K562 (cell line): Measurements from ENCODE around the gene EFEMP2. TPM values are rescaled to one million over a fixed set of nuclear protein-coding genes. Genes with fewer than 3 reads are reported as not detected.

ENCODE experiments used
- CBFA2T3 ChIP-seq: fragments of 450-650 bp; IDR thresholded peaks from 2 replicates; pipeline ENCODE4 v1.6.1; 2017
- CC2D1A ChIP-seq: fragments of 450-650 bp; IDR thresholded peaks from 2 replicates; pipeline ENCODE4 v1.6.1; 2017; ENCODE audit warnings: mild to moderate bottlenecking
- ETV5 ChIP-seq: sonication (generic); formaldehyde crosslinking; IDR thresholded peaks from 2 replicates; pipeline ENCODE4 v1.4.0; 2020; ENCODE audit warnings: low read depth, mild to moderate bottlenecking, missing genetic modification reagents
- GATAD2B ChIP-seq: fragments of 450-650 bp; IDR thresholded peaks from 2 replicates; pipeline ENCODE4 v1.6.1; 2017; ENCODE audit warnings: mild to moderate bottlenecking, borderline replicate concordance
- KAT2B ChIP-seq: IDR thresholded peaks from one replicate; pipeline ENCODE4 v1.6.1; 2012; ENCODE audit warnings: low read depth, mild to moderate bottlenecking, control low read depth, inconsistent platforms, low read length, moderate library complexity
- MXI1 ChIP-seq: IDR thresholded peaks from 2 replicates; pipeline ENCODE4 v1.6.1; 2011; ENCODE audit warnings: low read depth, mild to moderate bottlenecking, improper control_type of control experiment, low read length
- NFXL1 ChIP-seq: fragments of 450-650 bp; formaldehyde crosslinking; IDR thresholded peaks from 2 replicates; pipeline ENCODE4 v1.4.0; 2021; ENCODE audit warnings: mild to moderate bottlenecking
- PCBP2 ChIP-seq: fragments of 200-400 bp; formaldehyde crosslinking; IDR thresholded peaks from 2 replicates; pipeline ENCODE4 v1.6.1; 2018; ENCODE audit warnings: low read length, low read depth, mild to moderate bottlenecking, moderate library complexity; ENCODE audit not compliant: poor library complexity, severe bottlenecking
- PHB ChIP-seq: fragments of 250-450 bp; sonication (Bioruptor Pico); IDR thresholded peaks from 2 replicates; pipeline ENCODE4 v1.5.0; 2021
- POLR2H ChIP-seq: IDR thresholded peaks from 2 replicates; pipeline ENCODE4 v1.6.1; 2016; ENCODE audit warnings: missing genetic modification characterization, low read depth, mild to moderate bottlenecking, control low read depth, missing compliant biosample characterization, moderate library complexity
- RBM25 ChIP-seq: fragments of 200-400 bp; formaldehyde crosslinking; IDR thresholded peaks from 2 replicates; pipeline ENCODE4 v1.6.1; 2018; ENCODE audit warnings: low read length, low read depth, moderate library complexity; ENCODE audit not compliant: severe bottlenecking
- SAFB ChIP-seq: fragments of 200-400 bp; formaldehyde crosslinking; IDR thresholded peaks from 2 replicates; pipeline ENCODE4 v1.6.1; 2017; ENCODE audit warnings: low read depth, low read length, borderline replicate concordance
- SAFB2 ChIP-seq: fragments of 200-400 bp; formaldehyde crosslinking; IDR thresholded peaks from 2 replicates; pipeline ENCODE4 v1.6.1; 2018; ENCODE audit warnings: borderline replicate concordance, low read length, low read depth, moderate library complexity; ENCODE audit not compliant: severe bottlenecking
- SMARCA4 ChIP-seq: fragments of 450-650 bp; IDR thresholded peaks from 2 replicates; pipeline ENCODE4 v1.6.1; 2016
- TCF3 ChIP-seq: sonication (generic); formaldehyde crosslinking; IDR thresholded peaks from 2 replicates; pipeline ENCODE4 v1.4.0; 2020; ENCODE audit warnings: mild to moderate bottlenecking, missing genetic modification reagents
- TGIF2 ChIP-seq: sonication (generic); formaldehyde crosslinking; IDR thresholded peaks from 2 replicates; pipeline ENCODE4 v1.8.1; 2022; ENCODE audit warnings: mild to moderate bottlenecking, missing genetic modification reagents, moderate library complexity
- ZNF780A ChIP-seq: fragments of 250-450 bp; sonication (Bioruptor Pico); IDR thresholded peaks from 2 replicates; pipeline ENCODE4 v1.5.0; 2021; ENCODE audit warnings: mild to moderate bottlenecking
- polyA plus RNA-seq, 8 experiments: library from polyadenylated mRNA; depleted of rRNA in 4 of 8; stranded (reverse) in 5 of 8; unstranded in 3 of 8; fragments of >200 nt; fragmentation: Nextera tagmentation in 2 of 8; fragmentation: Illumina TruSeq in 1 of 8; extraction: Ambion mirVana in 2 of 8; extraction: Trizol in 1 of 8; gene quantifications; 2 replicates each; pipeline versions ENCODE4 v1.2.1 to v1.2.3, GENCODE V29; 2011 to 2014; ENCODE audit warnings: inconsistent platforms in 1 of 8, missing spikeins in 1 of 8
- total RNA-seq, 7 experiments: library from RNA; depleted of rRNA in 6 of 7; stranded (reverse); fragments of >200 nt in 6 of 7; fragmentation: Illumina TruSeq in 2 of 7; extraction: Trizol in 2 of 7; gene quantifications; 2 replicates each; pipeline versions ENCODE4 v1.2.1 to v1.2.3, GENCODE V29; 2011 to 2021; ENCODE audit warnings: low replicate concordance in 1 of 7
- TF ChIP-seq, protein P1 (sequence below): fragments of 200-400 bp; formaldehyde crosslinking; IDR thresholded peaks from 2 replicates; pipeline ENCODE4 v1.6.1; 2017; ENCODE audit warnings: mild to moderate bottlenecking, low read depth, low read length, moderate library complexity
- TF ChIP-seq, protein P2 (sequence below): fragments of 250-450 bp; sonication (Bioruptor Pico); IDR thresholded peaks from 2 replicates; pipeline ENCODE4 v1.8.0; 2022; ENCODE audit warnings: inconsistent platforms
- TF ChIP-seq, protein P3 (sequence below), 2 experiments: fragments of 450-650 bp; IDR thresholded peaks; 2 replicates each; pipeline ENCODE4 v1.6.1; 2016
- TF ChIP-seq, protein P4 (sequence below): IDR thresholded peaks from 2 replicates; pipeline ENCODE4 v1.6.1; 2012; ENCODE audit warnings: low read depth, low read length, improper control_type of control experiment, borderline replicate concordance

EFEMP2 gene
- total and polyA plus RNA-seq, 9 of the 15 experiments (the other 6 are each of a cell fraction or from before 2014, with no cell fraction given) = 0.07 to 2.9 (median 0.69) TPM; not detected in 1

DNA sequence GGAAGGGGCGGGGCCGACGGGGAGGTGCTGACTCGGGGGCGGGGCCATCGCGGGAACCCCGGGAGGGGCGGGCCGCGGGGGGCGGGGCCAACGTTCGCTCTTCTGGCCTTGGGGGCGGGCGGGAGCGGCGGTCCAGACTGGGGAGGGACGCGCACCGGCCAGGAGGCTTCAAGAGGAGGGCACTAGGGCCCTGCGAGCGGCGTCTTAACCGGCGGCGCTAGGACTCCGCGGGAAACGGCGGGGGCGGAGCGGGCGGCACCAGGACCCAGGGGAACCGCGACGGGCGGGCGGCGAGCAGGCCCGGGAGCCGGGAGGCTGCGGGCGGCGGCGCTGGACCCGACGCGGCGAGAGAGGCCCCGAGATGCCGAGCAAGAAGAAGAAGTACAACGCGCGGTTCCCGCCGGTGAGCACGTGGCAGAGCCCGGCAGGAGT lies 46.6 kb upstream of the EFEMP2 start, which contains the start of gene DRAP1 (continued):
- TF ChIP-seq, protein P1, sequence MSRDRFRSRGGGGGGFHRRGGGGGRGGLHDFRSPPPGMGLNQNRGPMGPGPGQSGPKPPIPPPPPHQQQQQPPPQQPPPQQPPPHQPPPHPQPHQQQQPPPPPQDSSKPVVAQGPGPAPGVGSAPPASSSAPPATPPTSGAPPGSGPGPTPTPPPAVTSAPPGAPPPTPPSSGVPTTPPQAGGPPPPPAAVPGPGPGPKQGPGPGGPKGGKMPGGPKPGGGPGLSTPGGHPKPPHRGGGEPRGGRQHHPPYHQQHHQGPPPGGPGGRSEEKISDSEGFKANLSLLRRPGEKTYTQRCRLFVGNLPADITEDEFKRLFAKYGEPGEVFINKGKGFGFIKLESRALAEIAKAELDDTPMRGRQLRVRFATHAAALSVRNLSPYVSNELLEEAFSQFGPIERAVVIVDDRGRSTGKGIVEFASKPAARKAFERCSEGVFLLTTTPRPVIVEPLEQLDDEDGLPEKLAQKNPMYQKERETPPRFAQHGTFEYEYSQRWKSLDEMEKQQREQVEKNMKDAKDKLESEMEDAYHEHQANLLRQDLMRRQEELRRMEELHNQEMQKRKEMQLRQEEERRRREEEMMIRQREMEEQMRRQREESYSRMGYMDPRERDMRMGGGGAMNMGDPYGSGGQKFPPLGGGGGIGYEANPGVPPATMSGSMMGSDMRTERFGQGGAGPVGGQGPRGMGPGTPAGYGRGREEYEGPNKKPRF = no peak
- TF ChIP-seq TGIF2 (CRISPR knock-in tag) (peak; percentile 75; the same call in 1 of the 2 replicates), SMARCA4 (no peak), GATAD2B (peak; percentile 99), CBFA2T3 (no peak), ETV5 (CRISPR knock-in tag) (no peak; the same call in 1 of the 2 replicates), PCBP2 (no peak), CC2D1A (peak; percentile 43; the same call in 1 of the 2 replicates), PHB (CRISPR knock-in tag) (no peak), SAFB (no peak), MXI1 (0 out of 2 replicates have a peak, but pooled peaks have one; percentile 36), NFXL1 (CRISPR knock-in tag) (no peak), TCF3 (CRISPR knock-in tag) (peak; percentile 29; the same call in 1 of the 2 replicates), SAFB2 (no peak), KAT2B (no peak), ZNF780A (CRISPR knock-in tag) (no peak), RBM25 (peak; percentile 97), POLR2H (tag) (no peak; the same call in 1 of the 2 replicates)
- TF ChIP-seq, protein P2, sequence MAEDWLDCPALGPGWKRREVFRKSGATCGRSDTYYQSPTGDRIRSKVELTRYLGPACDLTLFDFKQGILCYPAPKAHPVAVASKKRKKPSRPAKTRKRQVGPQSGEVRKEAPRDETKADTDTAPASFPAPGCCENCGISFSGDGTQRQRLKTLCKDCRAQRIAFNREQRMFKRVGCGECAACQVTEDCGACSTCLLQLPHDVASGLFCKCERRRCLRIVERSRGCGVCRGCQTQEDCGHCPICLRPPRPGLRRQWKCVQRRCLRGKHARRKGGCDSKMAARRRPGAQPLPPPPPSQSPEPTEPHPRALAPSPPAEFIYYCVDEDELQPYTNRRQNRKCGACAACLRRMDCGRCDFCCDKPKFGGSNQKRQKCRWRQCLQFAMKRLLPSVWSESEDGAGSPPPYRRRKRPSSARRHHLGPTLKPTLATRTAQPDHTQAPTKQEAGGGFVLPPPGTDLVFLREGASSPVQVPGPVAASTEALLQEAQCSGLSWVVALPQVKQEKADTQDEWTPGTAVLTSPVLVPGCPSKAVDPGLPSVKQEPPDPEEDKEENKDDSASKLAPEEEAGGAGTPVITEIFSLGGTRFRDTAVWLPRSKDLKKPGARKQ = no peak
- TF ChIP-seq, protein P3, sequence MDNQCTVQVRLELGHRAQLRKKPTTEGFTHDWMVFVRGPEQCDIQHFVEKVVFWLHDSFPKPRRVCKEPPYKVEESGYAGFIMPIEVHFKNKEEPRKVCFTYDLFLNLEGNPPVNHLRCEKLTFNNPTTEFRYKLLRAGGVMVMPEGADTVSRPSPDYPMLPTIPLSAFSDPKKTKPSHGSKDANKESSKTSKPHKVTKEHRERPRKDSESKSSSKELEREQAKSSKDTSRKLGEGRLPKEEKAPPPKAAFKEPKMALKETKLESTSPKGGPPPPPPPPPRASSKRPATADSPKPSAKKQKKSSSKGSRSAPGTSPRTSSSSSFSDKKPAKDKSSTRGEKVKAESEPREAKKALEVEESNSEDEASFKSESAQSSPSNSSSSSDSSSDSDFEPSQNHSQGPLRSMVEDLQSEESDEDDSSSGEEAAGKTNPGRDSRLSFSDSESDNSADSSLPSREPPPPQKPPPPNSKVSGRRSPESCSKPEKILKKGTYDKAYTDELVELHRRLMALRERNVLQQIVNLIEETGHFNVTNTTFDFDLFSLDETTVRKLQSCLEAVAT (IDR thresholded peaks at IDR 0.05) = peak; percentile 46 to 99; a peak in 2 of 4 replicates
- TF ChIP-seq, protein P4, sequence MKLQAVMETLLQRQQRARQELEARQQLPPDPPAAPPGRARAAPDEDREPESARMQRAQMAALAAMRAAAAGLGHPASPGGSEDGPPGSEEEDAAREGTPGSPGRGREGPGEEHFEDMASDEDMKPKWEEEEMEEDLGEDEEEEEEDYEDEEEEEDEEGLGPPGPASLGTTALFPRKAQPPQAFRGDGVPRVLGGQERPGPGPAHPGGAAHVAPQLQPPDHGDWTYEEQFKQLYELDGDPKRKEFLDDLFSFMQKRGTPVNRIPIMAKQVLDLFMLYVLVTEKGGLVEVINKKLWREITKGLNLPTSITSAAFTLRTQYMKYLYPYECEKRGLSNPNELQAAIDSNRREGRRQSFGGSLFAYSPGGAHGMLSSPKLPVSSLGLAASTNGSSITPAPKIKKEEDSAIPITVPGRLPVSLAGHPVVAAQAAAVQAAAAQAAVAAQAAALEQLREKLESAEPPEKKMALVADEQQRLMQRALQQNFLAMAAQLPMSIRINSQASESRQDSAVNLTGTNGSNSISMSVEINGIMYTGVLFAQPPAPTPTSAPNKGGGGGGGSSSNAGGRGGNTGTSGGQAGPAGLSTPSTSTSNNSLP = peak; percentile 46; the same call in 1 of the 2 replicates
